HEK293T (cell line): ENCODE measurements around the gene HARS1.
"Not testable (repeated sequence)": the region's sequence is repeated elsewhere in the genome, so short reads cannot be mapped to it uniquely, and the experiment has no call there.

Experiments used
- ARNT ChIP-seq: fragments of 450-650 bp; IDR thresholded peaks from 2 replicates; pipeline ENCODE4 v1.6.1; 2017; ENCODE audit warnings: mild to moderate bottlenecking
- BHLHE40 ChIP-seq: fragments of 450-650 bp; IDR thresholded peaks from 2 replicates; pipeline ENCODE4 v1.6.1; 2016; ENCODE audit warnings: mild to moderate bottlenecking, moderate library complexity, borderline replicate concordance
- CTBP1 ChIP-seq: fragments of 450-650 bp; IDR thresholded peaks from 2 replicates; pipeline ENCODE4 v1.6.1; 2016; ENCODE audit warnings: borderline replicate concordance
- ELF4 ChIP-seq: fragments of 450-650 bp; IDR thresholded peaks from 2 replicates; pipeline ENCODE4 v1.6.1; 2017; ENCODE audit warnings: antibody characterized with exemption
- FOXK2 ChIP-seq: fragments of 450-650 bp; IDR thresholded peaks from 2 replicates; pipeline ENCODE4 v1.6.1; 2016; ENCODE audit warnings: mild to moderate bottlenecking
- FOXM1 ChIP-seq: fragments of 450-650 bp; IDR thresholded peaks from 2 replicates; pipeline ENCODE4 v1.6.1; 2017; ENCODE audit warnings: mild to moderate bottlenecking, borderline replicate concordance
- HDGF ChIP-seq: fragments of 450-650 bp; IDR thresholded peaks from 2 replicates; pipeline ENCODE4 v1.6.1; 2017; ENCODE audit warnings: antibody characterized with exemption, borderline replicate concordance
- NFRKB ChIP-seq: fragments of 450-650 bp; IDR thresholded peaks from 2 replicates; pipeline ENCODE4 v1.6.1; 2016; ENCODE audit warnings: mild to moderate bottlenecking, moderate library complexity
- SP1 ChIP-seq: fragments of 450-650 bp; IDR thresholded peaks from 2 replicates; pipeline ENCODE4 v1.6.1; 2017
- SUZ12 ChIP-seq: fragments of 450-650 bp; IDR thresholded peaks from 2 replicates; pipeline ENCODE4 v1.6.1; 2016; ENCODE audit warnings: mild to moderate bottlenecking
- TARDBP ChIP-seq: fragments of 450-650 bp; IDR thresholded peaks from 2 replicates; pipeline ENCODE4 v1.6.1; 2016
- ZNF384 ChIP-seq: fragments of 450-650 bp; IDR thresholded peaks from 2 replicates; pipeline ENCODE4 v1.6.1; 2016
- TF ChIP-seq, protein P1 (sequence below): fragments of 450-650 bp; IDR thresholded peaks from 2 replicates; pipeline ENCODE4 v1.6.1; 2016

DNA sequence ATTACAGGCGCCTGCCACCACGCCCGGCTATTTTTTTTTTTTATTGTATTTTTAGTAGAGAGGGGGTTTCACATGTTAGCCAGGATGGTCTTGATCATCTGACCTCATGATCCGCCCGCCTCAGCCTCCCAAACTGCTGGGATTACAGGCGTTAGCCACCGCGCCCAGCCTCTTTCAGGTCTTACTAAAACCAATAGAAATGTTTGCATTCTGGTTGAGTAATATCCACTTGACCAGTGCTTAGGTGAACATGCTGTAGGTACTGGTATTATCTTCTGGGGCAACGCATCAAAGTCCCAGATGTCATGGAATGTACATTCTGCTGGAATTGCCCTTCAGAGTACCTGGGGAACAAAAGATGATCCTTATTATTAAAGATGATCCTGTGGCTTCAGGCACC is 17.6 kb upstream of the HARS1 start:
- TF ChIP-seq SUZ12, FOXM1, SP1, ARNT, ELF4, NFRKB, FOXK2, TARDBP, BHLHE40, HDGF, ZNF384, CTBP1: not testable (repeated sequence)
- TF ChIP-seq, protein P1, sequence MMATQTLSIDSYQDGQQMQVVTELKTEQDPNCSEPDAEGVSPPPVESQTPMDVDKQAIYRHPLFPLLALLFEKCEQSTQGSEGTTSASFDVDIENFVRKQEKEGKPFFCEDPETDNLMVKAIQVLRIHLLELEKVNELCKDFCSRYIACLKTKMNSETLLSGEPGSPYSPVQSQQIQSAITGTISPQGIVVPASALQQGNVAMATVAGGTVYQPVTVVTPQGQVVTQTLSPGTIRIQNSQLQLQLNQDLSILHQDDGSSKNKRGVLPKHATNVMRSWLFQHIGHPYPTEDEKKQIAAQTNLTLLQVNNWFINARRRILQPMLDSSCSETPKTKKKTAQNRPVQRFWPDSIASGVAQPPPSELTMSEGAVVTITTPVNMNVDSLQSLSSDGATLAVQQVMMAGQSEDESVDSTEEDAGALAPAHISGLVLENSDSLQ = not testable (repeated sequence)
